CD14-positive monocyte (primary cell): ENCODE results near the gene CYB561D1. TPM values are rescaled to one million over a fixed set of nuclear protein-coding genes. Genes with fewer than 3 reads are reported as not detected.

ENCODE experiments used
- DNase-seq, 3 donors: peaks; one replicate each; pipeline ENCODE4 v3.0.0-alpha.2; 2011 to 2022
- H2AFZ ChIP-seq: 2 replicates; pipeline ENCODE4 v1.6.0; 2012; ENCODE audit warnings: mild to moderate bottlenecking, low read depth, low read length, inconsistent platforms; ENCODE audit not compliant: insufficient read depth, poor library complexity, severe bottlenecking
- H3K27ac ChIP-seq, 2 donors: 1 replicate in 1 of 2; 2 replicates in 1 of 2; pipeline ENCODE4 v1.5.1; 2012 to 2013; ENCODE audit warnings: low read length in 2 of 2, control low read depth in 1 of 2, inconsistent platforms in 1 of 2, low read depth in 1 of 2, mild to moderate bottlenecking in 1 of 2
- H3K27me3 ChIP-seq, 2 donors: one replicate each; pipeline versions ENCODE4 v1.6.0 to v1.6.1; 2011 to 2013; ENCODE audit warnings: low read length in 2 of 2; ENCODE audit not compliant: control insufficient read depth in 2 of 2, insufficient read depth in 2 of 2
- H3K36me3 ChIP-seq, 2 donors: replicated peaks in 1 of 2; 1 replicate in 1 of 2; 2 replicates in 1 of 2; pipeline versions ENCODE4 v1.5.1 to v1.6.1; 2012 to 2013; ENCODE audit warnings: low read length in 2 of 2, control low read depth in 1 of 2, inconsistent platforms in 1 of 2, mild to moderate bottlenecking in 1 of 2; ENCODE audit not compliant: insufficient read depth in 2 of 2, control insufficient read depth in 1 of 2
- H3K4me1 ChIP-seq, 2 donors: 1 replicate in 1 of 2; 2 replicates in 1 of 2; pipeline versions ENCODE4 v1.5.1 to v1.6.1; 2012 to 2013; ENCODE audit warnings: low read length in 2 of 2, control low read depth in 1 of 2, inconsistent platforms in 1 of 2, mild to moderate bottlenecking in 1 of 2, moderate library complexity in 1 of 2; ENCODE audit not compliant: insufficient read depth in 2 of 2, control insufficient read depth in 1 of 2
- H3K4me2 ChIP-seq: replicated peaks from 2 replicates; pipeline ENCODE3; 2012; ENCODE audit warnings: low read length, moderate library complexity, mild to moderate bottlenecking; ENCODE audit not compliant: poor library complexity, severe bottlenecking; ENCODE audit errors: extremely low read depth
- H3K4me3 ChIP-seq, 3 experiments: fragments of 200-600 bp in 1 of 3; sonication (generic) in 1 of 3; replicated peaks in 1 of 3; 1 replicate in 2 of 3; 2 replicates in 1 of 3; pipeline ENCODE4 v1.5.1; 2011 to 2013; ENCODE audit warnings: low read length in 3 of 3, mild to moderate bottlenecking in 3 of 3, control low read depth in 2 of 3, low read depth in 2 of 3, inconsistent platforms in 1 of 3, moderate library complexity in 1 of 3
- H3K79me2 ChIP-seq: 2 replicates; pipeline ENCODE4 v1.6.0; 2012; ENCODE audit warnings: mild to moderate bottlenecking, control low read depth, inconsistent platforms, low read length, moderate library complexity; ENCODE audit not compliant: insufficient read depth
- H3K9ac ChIP-seq: 2 replicates; pipeline ENCODE4 v1.6.0; 2017; ENCODE audit warnings: low read length, mild to moderate bottlenecking; ENCODE audit not compliant: insufficient read depth, poor library complexity, severe bottlenecking
- H3K9me3 ChIP-seq, 2 donors: replicated peaks in 1 of 2; 1 replicate in 1 of 2; 2 replicates in 1 of 2; pipeline versions ENCODE4 v1.5.1 to v1.6.1; 2012 to 2013; ENCODE audit warnings: low read length in 2 of 2, control low read depth in 1 of 2; ENCODE audit not compliant: control insufficient read depth in 1 of 2, insufficient read depth in 1 of 2
- H4K20me1 ChIP-seq: 2 replicates; pipeline ENCODE4 v1.6.0; 2012; ENCODE audit warnings: mild to moderate bottlenecking, low read length, control low read depth, moderate library complexity; ENCODE audit not compliant: insufficient read depth
- H3K27ac Mint-ChIP-seq, 7 donors: one replicate each; pipeline ENCODE4 v1.8.0; 2020; ENCODE audit warnings: mild to moderate bottlenecking in 7 of 7, mixed read lengths in 7 of 7, moderate library complexity in 6 of 7, inconsistent platforms in 2 of 7
- H3K27me3 Mint-ChIP-seq, 3 donors: one replicate each; pipeline ENCODE4 v1.8.0; 2021 to 2022; ENCODE audit warnings: low read depth in 3 of 3, mild to moderate bottlenecking in 3 of 3, mixed read lengths in 3 of 3, moderate library complexity in 3 of 3, inconsistent platforms in 1 of 3
- H3K36me3 Mint-ChIP-seq, 2 donors: one replicate each; pipeline ENCODE4 v1.8.0; 2020; ENCODE audit warnings: mixed read lengths in 2 of 2, inconsistent platforms in 1 of 2, mild to moderate bottlenecking in 1 of 2
- H3K4me1 Mint-ChIP-seq: one replicate; pipeline ENCODE4 v1.8.0; 2020; ENCODE audit warnings: mild to moderate bottlenecking, mixed read lengths
- H3K4me3 Mint-ChIP-seq, 2 donors: one replicate each; pipeline ENCODE4 v1.8.0; 2020; ENCODE audit warnings: mild to moderate bottlenecking in 2 of 2, mixed read lengths in 2 of 2, moderate library complexity in 1 of 2
- H3K9me3 Mint-ChIP-seq, 7 donors: one replicate each; pipeline ENCODE4 v1.8.0; 2020 to 2022; ENCODE audit warnings: mixed read lengths in 7 of 7, mild to moderate bottlenecking in 6 of 7, moderate library complexity in 6 of 7, inconsistent platforms in 2 of 7
- WGBS: methylation state at CpG from one replicate; pipeline ENCODE4 v1.1.5; 2013; ENCODE audit warnings: missing lambda C conversion rate; ENCODE audit not compliant: insufficient coverage; 5-methylcytosine and 5-hydroxymethylcytosine counted together
- intact Hi-C, 2 donors: fragments of 100-400 bp; cut with micrococcal nuclease; formaldehyde crosslinking; loops; one replicate each; pipeline versions ENCODE4 v1.15.0 to v1.15.1; 2023
- polyA plus RNA-seq, 3 donors: library from polyadenylated mRNA; depleted of rRNA in 1 of 3; unstranded in 2 of 3; stranded (reverse) in 1 of 3; fragments of 300-500 nt in 2 of 3; fragments of >200 nt in 1 of 3; fragmentation: Illumina TruSeq in 2 of 3; gene quantifications; 1 replicate in 2 of 3; 2 replicates in 1 of 3; pipeline ENCODE4 v1.2.3, GENCODE V29; 2012 to 2021
- TF ChIP-seq, protein P1 (sequence below): fragments of 200-600 bp; IDR thresholded peaks from one replicate; pipeline ENCODE4 v1.8.0; 2022; ENCODE audit warnings: antibody characterized with exemption, mild to moderate bottlenecking

Gene CYB561D1
- polyA plus RNA-seq, 3 donors, result 1.4 to 13.2 (median 4.2) TPM

DNA sequence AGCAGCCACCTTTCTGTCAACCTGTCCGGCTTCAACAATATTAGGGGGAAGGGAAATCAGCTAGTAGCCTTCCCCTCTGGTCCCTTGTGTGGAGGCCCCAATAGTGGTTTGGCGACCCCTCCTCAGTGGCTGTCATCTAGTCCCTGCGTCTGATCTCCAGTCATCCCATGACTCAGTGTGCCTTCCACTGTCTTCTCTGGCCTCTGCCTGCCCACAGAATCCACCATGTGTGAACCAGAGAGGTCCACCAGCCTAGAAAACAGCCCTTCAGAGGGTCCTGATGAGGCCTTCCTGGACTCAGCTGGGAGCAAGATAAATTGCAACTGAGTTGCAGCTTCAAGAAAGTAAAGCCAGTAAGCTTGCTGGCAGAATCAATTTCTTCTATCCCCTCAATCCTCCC, 14.0 kb upstream of the CYB561D1 start:
- DNase-seq, result no peak
- Histone ChIP-seq H3K4me2 (no peak overlapping the region), H3K36me3 (no peaks in the 10 kb centered on the region), H3K9me3 (no peaks in the 10 kb centered on the region), H3K27ac (no peak overlapping the region), H4K20me1 (no peaks in the 10 kb centered on the region), H3K9ac (no peak overlapping the region), H3K27me3 (peaks cover 8 to 31% of the 10 kb centered on the region in 2 donors), H2AFZ (no peak overlapping the region), H3K4me1 (peaks cover 28 to 31% of the 10 kb centered on the region in 2 donors), H3K4me3 (no peak overlapping the region), H3K79me2 (no peaks in the 10 kb centered on the region)
- TF ChIP-seq, protein P1, sequence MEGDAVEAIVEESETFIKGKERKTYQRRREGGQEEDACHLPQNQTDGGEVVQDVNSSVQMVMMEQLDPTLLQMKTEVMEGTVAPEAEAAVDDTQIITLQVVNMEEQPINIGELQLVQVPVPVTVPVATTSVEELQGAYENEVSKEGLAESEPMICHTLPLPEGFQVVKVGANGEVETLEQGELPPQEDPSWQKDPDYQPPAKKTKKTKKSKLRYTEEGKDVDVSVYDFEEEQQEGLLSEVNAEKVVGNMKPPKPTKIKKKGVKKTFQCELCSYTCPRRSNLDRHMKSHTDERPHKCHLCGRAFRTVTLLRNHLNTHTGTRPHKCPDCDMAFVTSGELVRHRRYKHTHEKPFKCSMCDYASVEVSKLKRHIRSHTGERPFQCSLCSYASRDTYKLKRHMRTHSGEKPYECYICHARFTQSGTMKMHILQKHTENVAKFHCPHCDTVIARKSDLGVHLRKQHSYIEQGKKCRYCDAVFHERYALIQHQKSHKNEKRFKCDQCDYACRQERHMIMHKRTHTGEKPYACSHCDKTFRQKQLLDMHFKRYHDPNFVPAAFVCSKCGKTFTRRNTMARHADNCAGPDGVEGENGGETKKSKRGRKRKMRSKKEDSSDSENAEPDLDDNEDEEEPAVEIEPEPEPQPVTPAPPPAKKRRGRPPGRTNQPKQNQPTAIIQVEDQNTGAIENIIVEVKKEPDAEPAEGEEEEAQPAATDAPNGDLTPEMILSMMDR, result no peak
- peaks cover 44 to 48% (median 45%) of the 10 kb centered on the region in 3 donors for H3K27me3 Mint-ChIP-seq
- H3K27ac Mint-ChIP-seq, result no peak overlapping the region
- H3K4me1 Mint-ChIP-seq, result peaks cover 36% of the 10 kb centered on the region
- WGBS, result 97% methylated on average over 3 of the region's 3 CpGs
- H3K36me3 Mint-ChIP-seq, result no peaks in the 10 kb centered on the region
- no peaks in the 10 kb centered on the region for H3K9me3 Mint-ChIP-seq
- peak overlapping the region in 1 of 2 donors; percentile 5 for H3K4me3 Mint-ChIP-seq
- intact Hi-C loops, result loop anchor here in 1 of 2 donors (5.0 kb wide), 1 partner anchor 53 kb away; the partner anchor contains the start of gene PSMA5

DNA sequence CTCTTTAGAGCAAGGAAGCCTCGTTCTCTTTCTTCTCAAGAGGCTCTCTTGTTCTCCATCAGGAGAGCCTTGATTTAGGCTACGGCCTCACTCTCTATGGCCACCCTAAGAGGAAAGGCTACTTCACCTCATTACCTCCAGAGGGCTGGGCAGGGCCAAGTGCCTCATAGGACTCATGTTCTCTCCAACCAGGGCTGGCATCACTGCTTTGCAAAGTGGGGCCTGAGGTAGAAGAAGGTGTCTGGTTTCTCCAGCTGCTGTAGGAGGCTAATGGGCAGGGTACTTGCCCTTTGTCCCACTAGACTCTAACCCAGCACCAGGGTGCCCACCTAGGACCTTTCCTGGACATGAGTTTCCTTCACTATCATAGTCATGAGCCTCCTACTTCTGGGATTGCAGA, 12.2 kb upstream of the CYB561D1 start:
- Histone ChIP-seq H2AFZ (no peak overlapping the region), H3K36me3 (no peaks in the 10 kb centered on the region), H4K20me1 (no peaks in the 10 kb centered on the region), H3K9ac (no peak overlapping the region), H3K4me3 (no peak overlapping the region), H3K4me1 (peaks cover 29 to 33% of the 10 kb centered on the region in 2 donors), H3K4me2 (no peak overlapping the region), H3K27ac (no peak overlapping the region), H3K27me3 (peaks cover 8 to 31% of the 10 kb centered on the region in 2 donors), H3K79me2 (no peaks in the 10 kb centered on the region), H3K9me3 (no peaks in the 10 kb centered on the region)
- no peak for DNase-seq
- intact Hi-C loops, result loop anchor here (2.0 to 5.0 kb wide), 2 partner anchors 54 to 55 kb away; partner anchors contain the start of gene PSMA5 (in 2 of the 2)
- peaks cover 36 to 39% (median 38%) of the 10 kb centered on the region in 3 donors for H3K27me3 Mint-ChIP-seq
- peaks cover 43% of the 10 kb centered on the region for H3K4me1 Mint-ChIP-seq
- no peak overlapping the region for H3K4me3 Mint-ChIP-seq
- H3K36me3 Mint-ChIP-seq, result peaks cover 0 to 6% of the 10 kb centered on the region in 2 donors
- no CpG with 5 or more reads among the region's 2 CpGs for WGBS
- H3K27ac Mint-ChIP-seq, result no peak overlapping the region
- TF ChIP-seq, protein P1, result no peak
- no peaks in the 10 kb centered on the region for H3K9me3 Mint-ChIP-seq
